Measurements from ENCODE around the gene TPPP2.

DNA sequence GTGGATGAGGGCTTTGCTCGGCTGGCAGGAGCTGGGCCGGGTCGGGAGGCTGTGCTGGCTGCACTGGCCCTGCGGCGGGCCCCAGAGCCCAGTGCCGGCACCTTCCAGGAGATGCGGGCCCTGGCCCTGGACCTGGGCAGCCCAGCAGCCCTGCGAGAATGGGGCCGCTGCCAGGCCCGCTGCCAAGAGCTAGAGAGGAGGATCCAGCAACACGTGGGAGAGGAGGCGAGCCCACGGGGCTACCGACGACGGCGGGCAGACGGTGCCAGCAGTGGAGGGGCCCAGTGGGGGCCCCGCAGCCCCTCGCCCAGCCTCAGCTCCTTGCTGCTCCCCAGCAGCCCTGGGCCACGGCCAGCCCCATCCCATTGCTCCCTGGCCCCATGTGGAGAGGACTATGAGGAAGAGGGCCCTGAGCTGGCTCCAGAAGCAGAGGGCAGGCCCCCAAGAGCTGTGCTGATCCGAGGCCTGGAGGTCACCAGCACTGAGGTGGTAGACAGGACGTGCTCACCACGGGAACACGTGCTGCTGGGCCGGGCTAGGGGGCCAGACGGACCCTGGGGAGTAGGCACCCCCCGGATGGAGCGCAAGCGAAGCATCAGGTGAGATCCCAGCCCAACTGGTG, 51.6 kb downstream of the TPPP2 start:
- TF ChIP-seq, protein P1, sequence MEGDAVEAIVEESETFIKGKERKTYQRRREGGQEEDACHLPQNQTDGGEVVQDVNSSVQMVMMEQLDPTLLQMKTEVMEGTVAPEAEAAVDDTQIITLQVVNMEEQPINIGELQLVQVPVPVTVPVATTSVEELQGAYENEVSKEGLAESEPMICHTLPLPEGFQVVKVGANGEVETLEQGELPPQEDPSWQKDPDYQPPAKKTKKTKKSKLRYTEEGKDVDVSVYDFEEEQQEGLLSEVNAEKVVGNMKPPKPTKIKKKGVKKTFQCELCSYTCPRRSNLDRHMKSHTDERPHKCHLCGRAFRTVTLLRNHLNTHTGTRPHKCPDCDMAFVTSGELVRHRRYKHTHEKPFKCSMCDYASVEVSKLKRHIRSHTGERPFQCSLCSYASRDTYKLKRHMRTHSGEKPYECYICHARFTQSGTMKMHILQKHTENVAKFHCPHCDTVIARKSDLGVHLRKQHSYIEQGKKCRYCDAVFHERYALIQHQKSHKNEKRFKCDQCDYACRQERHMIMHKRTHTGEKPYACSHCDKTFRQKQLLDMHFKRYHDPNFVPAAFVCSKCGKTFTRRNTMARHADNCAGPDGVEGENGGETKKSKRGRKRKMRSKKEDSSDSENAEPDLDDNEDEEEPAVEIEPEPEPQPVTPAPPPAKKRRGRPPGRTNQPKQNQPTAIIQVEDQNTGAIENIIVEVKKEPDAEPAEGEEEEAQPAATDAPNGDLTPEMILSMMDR (IDR thresholded peaks at IDR 0.05), result no peak
- no peak for TF ChIP-seq POLR2AphosphoS5 (IDR thresholded peaks at IDR 0.05; ENCODE audit: low read depth, low read length)
